ENCODE measurements around the gene MEG3.

MEG3 gene

GRCh38 chr14:100819829-100820475 lies 6.0 kb upstream of the MEG3 start:
- FAIRE-seq (no peak), DNase-seq (ENCODE audit: insufficient read length, low spot score) (no peak)
- no peak for TF ChIP-seq POLR2A (IDR thresholded peaks at IDR 0.05; ENCODE audit: low read depth, low read length)

- no peak for FAIRE-seq
- DNase-seq (ENCODE audit: insufficient read length, low spot score), result no peak
- TF ChIP-seq SPI1 (IDR thresholded peaks at IDR 0.05; ENCODE audit: low read depth, low read length) (no peak), POLR2AphosphoS5 (IDR thresholded peaks at IDR 0.05; ENCODE audit: low read depth, low read length) (no peak), POU2F2 (IDR thresholded peaks at IDR 0.05; ENCODE audit: low read depth, low read length) (no peak), TAF1 (IDR thresholded peaks at IDR 0.05; ENCODE audit: low read depth, low read length) (no peak), POLR2A (IDR thresholded peaks at IDR 0.05; ENCODE audit: low read depth, low read length) (no peak), PAX5 (IDR thresholded peaks at IDR 0.05; ENCODE audit: insufficient read depth, low read length, severe bottlenecking) (no peak)
Observed at GRCh38 chr14:100820957-100821356, 5.0 kb upstream of the MEG3 start.

GRCh38 chr14:100822013-100822412 lies 3.9 kb upstream of the MEG3 start:
- DNase-seq (ENCODE audit: insufficient read length, low spot score) (no peak), FAIRE-seq (no peak)
- TF ChIP-seq POLR2A (IDR thresholded peaks at IDR 0.05; ENCODE audit: low read depth, low read length), result no peak
- TF ChIP-seq TAF1 (IDR thresholded peaks at IDR 0.05; ENCODE audit: low read depth, low read length), result no peak
- no peak for TF ChIP-seq POU2F2 (IDR thresholded peaks at IDR 0.05; ENCODE audit: low read depth, low read length)
- no peak for TF ChIP-seq POLR2AphosphoS5 (IDR thresholded peaks at IDR 0.05; ENCODE audit: low read depth, low read length)
- no peak for TF ChIP-seq PAX5 (IDR thresholded peaks at IDR 0.05; ENCODE audit: insufficient read depth, low read length, severe bottlenecking)
- no peak for TF ChIP-seq SPI1 (IDR thresholded peaks at IDR 0.05; ENCODE audit: low read depth, low read length)

- TF ChIP-seq TAF1 (IDR thresholded peaks at IDR 0.05; ENCODE audit: low read depth, low read length) (no peak), SPI1 (IDR thresholded peaks at IDR 0.05; ENCODE audit: low read depth, low read length) (no peak), POU2F2 (IDR thresholded peaks at IDR 0.05; ENCODE audit: low read depth, low read length) (no peak), POLR2AphosphoS5 (IDR thresholded peaks at IDR 0.05; ENCODE audit: low read depth, low read length) (no peak)
- FAIRE-seq (no peak), DNase-seq (ENCODE audit: insufficient read length, low spot score) (no peak)
Observed at GRCh38 chr14:100822532-100823296, 3.2 kb upstream of the MEG3 start.

- TF ChIP-seq PAX5 (IDR thresholded peaks at IDR 0.05; ENCODE audit: insufficient read depth, low read length, severe bottlenecking), result no peak
- no peak for TF ChIP-seq POLR2AphosphoS5 (IDR thresholded peaks at IDR 0.05; ENCODE audit: low read depth, low read length)
- no peak for TF ChIP-seq TAF1 (IDR thresholded peaks at IDR 0.05; ENCODE audit: low read depth, low read length)
- no peak for TF ChIP-seq POLR2A (IDR thresholded peaks at IDR 0.05; ENCODE audit: low read depth, low read length)
- TF ChIP-seq SPI1 (IDR thresholded peaks at IDR 0.05; ENCODE audit: low read depth, low read length), result no peak
- TF ChIP-seq POU2F2 (IDR thresholded peaks at IDR 0.05; ENCODE audit: low read depth, low read length), result no peak
- DNase-seq (ENCODE audit: insufficient read length, low spot score), result no peak
- no peak for FAIRE-seq
Observed at GRCh38 chr14:100823413-100824080, 2.4 kb upstream of the MEG3 start.

GRCh38 chr14:100824091-100824551 lies 1.8 kb upstream of the MEG3 start:
- no peak for TF ChIP-seq TAF1 (IDR thresholded peaks at IDR 0.05; ENCODE audit: low read depth, low read length)
- no peak for TF ChIP-seq PAX5 (IDR thresholded peaks at IDR 0.05; ENCODE audit: insufficient read depth, low read length, severe bottlenecking)
- DNase-seq (ENCODE audit: insufficient read length, low spot score) (peak; percentile 37), FAIRE-seq (no peak)

- DNase-seq (ENCODE audit: insufficient read length, low spot score) (no peak), FAIRE-seq (no peak)
- TF ChIP-seq POLR2A (IDR thresholded peaks at IDR 0.05; ENCODE audit: low read depth, low read length), result no peak
- no peak for TF ChIP-seq POU2F2 (IDR thresholded peaks at IDR 0.05; ENCODE audit: low read depth, low read length)
- no peak for TF ChIP-seq SPI1 (IDR thresholded peaks at IDR 0.05; ENCODE audit: low read depth, low read length)
- no peak for TF ChIP-seq TAF1 (IDR thresholded peaks at IDR 0.05; ENCODE audit: low read depth, low read length)
- no peak for TF ChIP-seq PAX5 (IDR thresholded peaks at IDR 0.05; ENCODE audit: insufficient read depth, low read length, severe bottlenecking)
- no peak for TF ChIP-seq POLR2AphosphoS5 (IDR thresholded peaks at IDR 0.05; ENCODE audit: low read depth, low read length)
Observed at GRCh38 chr14:100824901-100825712, 811 bp upstream of the MEG3 start.

- FAIRE-seq, result no peak
- TF ChIP-seq PAX5 (IDR thresholded peaks at IDR 0.05; ENCODE audit: insufficient read depth, low read length, severe bottlenecking), result no peak
- no peak for TF ChIP-seq POU2F2 (IDR thresholded peaks at IDR 0.05; ENCODE audit: low read depth, low read length)
- no peak for TF ChIP-seq POLR2A (IDR thresholded peaks at IDR 0.05; ENCODE audit: low read depth, low read length)
- no peak for TF ChIP-seq TAF1 (IDR thresholded peaks at IDR 0.05; ENCODE audit: low read depth, low read length)
- TF ChIP-seq POLR2AphosphoS5 (IDR thresholded peaks at IDR 0.05; ENCODE audit: low read depth, low read length), result no peak
- no peak for DNase-seq (ENCODE audit: insufficient read length, low spot score)
Observed at GRCh38 chr14:100826391-100827100, 628 bp downstream of the MEG3 start.
